GM19372 (cell line): ENCODE results near the gene SLC39A8.
A peak's percentile ranks its signal among the peaks of the same experiment; 100 is the strongest.
"Not testable (repeated sequence)": the region's sequence is repeated elsewhere in the genome, so short reads cannot be mapped to it uniquely, and the experiment has no call there.

Experiments
- ATAC-seq: cut with Tn5 transposase; IDR thresholded peaks from one replicate; pipeline ENCODE4 v1.9.1; 2021; ENCODE audit warnings: mild to moderate bottlenecking, low read depth, moderate library complexity; ENCODE audit not compliant: unreplicated experiment

Gene SLC39A8

GRCh38 chr4:102308032-102308799 lies 37.1 kb downstream of the SLC39A8 start:
- no peak for ATAC-seq

DNA sequence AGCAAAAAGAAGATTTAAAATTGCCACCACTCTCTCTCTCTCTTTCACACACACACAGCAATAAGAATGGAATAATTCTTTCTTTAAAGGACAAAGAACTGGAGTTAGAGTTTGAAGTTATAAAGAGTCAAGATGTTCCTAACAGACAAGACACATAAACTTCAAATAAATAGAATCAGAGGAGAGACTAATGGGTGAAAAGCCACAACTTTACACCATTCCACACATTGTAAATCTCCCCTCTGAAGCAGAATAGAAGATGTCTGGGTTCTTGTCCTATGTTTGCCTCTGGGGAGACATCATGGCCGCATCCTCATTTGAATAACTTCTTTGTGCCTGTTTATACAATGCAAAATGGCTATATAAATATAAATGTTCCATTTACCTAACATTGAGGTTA lies 39.6 kb downstream of the SLC39A8 start:
- no peak for ATAC-seq

GRCh38 chr4:102302762-102303161 lies 42.5 kb downstream of the SLC39A8 start:
- ATAC-seq: no peak

- ATAC-seq: no peak
These were observed 44.1 kb downstream of the SLC39A8 start for GRCh38 chr4:102301167-102301566.

- ATAC-seq: peak; percentile 85
These were observed 45.8 kb downstream of the SLC39A8 start for GRCh38 chr4:102299354-102300107.

DNA sequence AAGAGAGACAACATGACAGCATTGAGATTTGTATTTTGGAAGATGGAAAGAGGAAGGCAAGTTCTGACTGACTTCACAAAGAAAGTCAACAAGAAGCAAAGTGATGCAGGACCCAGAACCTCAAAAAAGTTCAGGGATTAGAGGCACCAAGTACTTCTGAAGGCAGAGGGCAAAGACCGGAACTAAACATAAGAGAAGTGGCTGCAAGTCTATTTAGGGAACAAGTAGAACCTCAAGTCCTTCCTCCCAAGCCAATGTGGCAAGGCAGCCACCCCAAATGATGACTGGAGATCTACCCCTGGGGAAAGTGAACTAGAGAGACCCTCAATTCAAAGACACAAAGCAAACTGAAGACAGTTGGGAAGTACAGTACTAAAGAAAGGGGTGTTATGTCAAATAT lies 46.6 kb downstream of the SLC39A8 start:
- ATAC-seq: no peak

- no peak for ATAC-seq
These were observed 50.0 kb downstream of the SLC39A8 start for GRCh38 chr4:102295153-102295862.

GRCh38 chr4:102288497-102288896 lies 56.8 kb downstream of the SLC39A8 start:
- ATAC-seq: no peak

DNA sequence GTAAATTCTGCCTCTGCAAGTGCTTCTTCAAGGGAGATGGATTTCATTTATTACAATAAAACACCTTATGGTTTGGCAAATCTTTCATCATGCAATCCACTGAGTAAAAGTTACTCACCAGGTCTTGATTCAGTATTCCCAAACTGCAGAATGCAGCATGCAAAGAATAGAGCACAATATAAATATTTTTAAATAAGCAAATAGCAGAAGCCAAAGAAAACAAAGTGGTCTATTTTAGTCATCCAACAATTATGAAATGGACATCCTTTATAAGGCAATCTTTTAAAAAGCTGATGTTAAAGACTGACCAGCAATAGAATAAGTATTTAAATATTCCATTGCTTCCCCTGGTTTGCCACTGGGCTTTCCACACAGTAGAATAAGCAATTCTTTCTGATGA lies 59.5 kb downstream of the SLC39A8 start:
- ATAC-seq: no peak

DNA sequence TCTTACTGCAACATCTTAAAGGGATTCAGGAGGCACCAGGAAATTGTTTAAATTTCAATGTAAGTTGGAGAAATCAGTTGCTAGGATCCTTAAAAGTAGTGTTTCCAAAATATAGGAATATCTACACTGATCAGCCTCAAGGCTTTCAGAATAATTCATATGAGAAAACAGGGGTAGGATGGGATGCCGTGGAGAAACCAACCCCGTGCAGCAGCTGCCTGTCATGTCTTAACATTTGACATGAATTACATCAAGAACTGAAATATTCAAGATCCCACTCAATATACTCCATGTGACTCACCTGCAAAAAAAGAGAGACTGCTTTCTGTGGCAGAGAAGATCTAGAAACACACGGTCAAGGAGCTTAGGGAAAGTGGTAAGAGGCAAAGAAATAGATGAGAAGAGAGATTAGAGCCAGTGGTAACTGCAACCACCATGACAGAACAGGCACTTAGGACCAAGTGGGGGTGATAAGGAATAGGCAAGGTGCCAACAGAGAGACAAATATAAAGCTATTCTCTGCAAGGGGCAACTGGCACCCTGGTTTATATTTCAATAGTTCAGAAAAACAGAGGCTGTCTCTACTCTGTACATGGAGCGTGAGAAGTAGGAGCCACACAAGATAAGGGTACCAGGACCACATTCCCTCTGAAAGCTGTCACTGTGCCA lies 64.0 kb downstream of the SLC39A8 start:
- no peak for ATAC-seq

DNA sequence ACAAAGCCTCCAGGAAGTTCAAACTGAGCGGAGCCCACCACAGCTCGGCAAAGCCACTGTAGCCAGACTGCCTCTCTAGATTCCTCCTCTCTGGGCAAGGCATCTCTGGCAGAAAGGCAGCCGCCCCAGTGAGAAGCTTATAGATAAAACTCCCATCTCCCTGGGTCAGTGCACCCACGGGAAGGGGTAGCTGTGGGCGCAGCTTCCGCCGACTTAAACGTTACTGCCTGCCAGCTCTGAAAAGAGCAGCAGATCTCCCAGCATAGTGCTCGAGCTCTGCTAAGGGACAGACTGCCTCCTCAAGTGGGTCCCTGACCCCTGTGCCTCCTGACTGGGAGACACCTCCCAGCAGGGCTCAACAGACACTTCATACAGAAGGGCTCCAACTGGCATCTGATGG lies 72.0 kb downstream of the SLC39A8 start:
- not testable (repeated sequence) for ATAC-seq

DNA sequence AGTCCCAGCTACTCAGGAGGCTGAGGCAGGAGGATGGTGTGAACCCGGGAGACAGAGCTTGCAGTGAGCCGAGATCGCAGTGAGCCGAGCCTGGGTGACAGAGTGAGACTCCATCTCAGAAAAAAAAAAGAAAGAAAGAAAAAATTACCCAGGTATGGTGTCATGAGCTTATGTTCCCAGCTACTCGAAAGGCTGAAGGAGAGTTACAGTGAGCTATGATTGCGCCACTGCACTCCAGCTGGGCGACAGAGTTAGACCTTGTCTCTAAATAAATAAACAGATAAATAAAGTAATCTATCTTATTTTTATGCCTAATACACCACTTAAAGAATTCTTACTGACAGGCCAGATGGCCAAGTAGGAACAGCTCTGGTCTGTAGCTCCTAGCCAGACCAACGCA lies 73.0 kb downstream of the SLC39A8 start:
- no peak for ATAC-seq

- ATAC-seq: no peak
These were observed 76.9 kb downstream of the SLC39A8 start for GRCh38 chr4:102268355-102268754.

GRCh38 chr4:102263024-102263787 lies 82.1 kb downstream of the SLC39A8 start:
- ATAC-seq: peak; percentile 92

GRCh38 chr4:102259702-102260101 lies 85.6 kb downstream of the SLC39A8 start:
- no peak for ATAC-seq

DNA sequence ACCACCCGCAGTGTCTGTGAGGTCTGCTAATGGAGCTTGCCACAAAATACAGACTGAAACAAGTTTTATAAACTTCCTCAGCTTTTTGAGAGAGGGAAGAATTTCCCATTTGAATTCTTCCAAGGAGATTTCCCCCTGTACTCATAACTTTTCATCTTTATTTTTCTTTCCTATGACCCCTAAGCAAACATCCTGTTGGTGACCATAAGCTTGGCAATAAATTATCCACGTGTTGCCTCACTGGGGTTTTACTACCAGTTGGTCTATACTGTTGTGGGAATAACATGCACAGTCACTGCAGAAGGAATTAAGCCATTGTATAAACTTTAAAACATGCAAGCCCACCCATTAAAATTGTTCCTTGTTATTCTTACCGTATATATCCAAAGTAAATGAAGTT lies 86.2 kb downstream of the SLC39A8 start:
- ATAC-seq: no peak

GRCh38 chr4:102256321-102256720 lies 89.0 kb downstream of the SLC39A8 start:
- no peak for ATAC-seq

- no peak for ATAC-seq
These were observed 91.4 kb downstream of the SLC39A8 start for GRCh38 chr4:102253860-102254259.

DNA sequence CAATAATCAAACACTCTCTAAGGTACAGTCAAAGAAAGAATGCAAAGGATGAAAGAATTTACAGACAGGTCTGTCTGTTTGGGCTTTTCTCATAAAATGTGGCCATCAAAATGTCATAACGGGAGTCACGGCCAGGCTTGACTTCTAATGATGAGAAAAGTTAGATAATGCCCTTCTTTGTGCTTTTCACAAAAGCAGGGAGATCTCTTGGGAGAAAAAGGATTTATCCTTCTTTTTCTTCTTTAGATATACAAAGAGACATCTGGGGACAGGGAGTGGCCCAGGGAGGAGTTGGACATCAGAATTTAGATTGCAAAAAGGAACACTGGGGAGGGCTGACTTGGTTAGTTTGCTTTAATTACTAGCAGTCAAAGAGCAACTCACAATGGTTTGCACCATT lies 93.1 kb downstream of the SLC39A8 start:
- ATAC-seq: no peak

GRCh38 chr4:102250341-102250740 lies 94.9 kb downstream of the SLC39A8 start:
- no peak for ATAC-seq
